H9 (cell line): ENCODE measurements around the gene KCTD2. TPM values are rescaled to one million over a fixed set of nuclear protein-coding genes. Genes with fewer than 3 reads are reported as not detected.

Source experiments
- DNase-seq: peaks from one replicate; pipeline ENCODE4 v3.0.0-alpha.2; 2017
- H2AFZ ChIP-seq: one replicate; pipeline ENCODE4 v1.6.1; 2013; ENCODE audit warnings: mild to moderate bottlenecking, low read length, control low read depth, moderate library complexity
- H2AK5ac ChIP-seq: 2 replicates; pipeline ENCODE4 v1.6.1; 2013; ENCODE audit warnings: low read length, control low read depth, mixed read lengths; ENCODE audit not compliant: insufficient read length
- H2BK120ac ChIP-seq: one replicate; pipeline ENCODE4 v1.6.1; 2013; ENCODE audit warnings: low read depth, mild to moderate bottlenecking, low read length, control low read depth, inconsistent platforms; ENCODE audit not compliant: poor library complexity, severe bottlenecking
- H2BK12ac ChIP-seq: 2 replicates; pipeline ENCODE4 v1.6.1; 2013; ENCODE audit warnings: low read length, control low read depth, mixed read lengths, low read depth; ENCODE audit not compliant: insufficient read length
- H2BK15ac ChIP-seq: 2 replicates; pipeline ENCODE4 v1.6.1; 2013; ENCODE audit warnings: low read depth, low read length, control low read depth
- H2BK20ac ChIP-seq: one replicate; pipeline ENCODE4 v1.6.1; 2013; ENCODE audit warnings: low read depth, mild to moderate bottlenecking, low read length, control low read depth, inconsistent platforms; ENCODE audit not compliant: poor library complexity, severe bottlenecking
- H2BK5ac ChIP-seq: 2 replicates; pipeline ENCODE4 v1.6.1; 2013; ENCODE audit warnings: low read length, control low read depth, mixed read lengths; ENCODE audit not compliant: insufficient read length
- H3K14ac ChIP-seq: 2 replicates; pipeline ENCODE4 v1.6.1; 2013; ENCODE audit warnings: low read length, control low read depth; ENCODE audit not compliant: insufficient read depth
- H3K18ac ChIP-seq: 2 replicates; pipeline ENCODE4 v1.6.1; 2013; ENCODE audit warnings: low read depth, mild to moderate bottlenecking, mixed read lengths, low read length, control low read depth; ENCODE audit not compliant: insufficient read length
- H3K23ac ChIP-seq: 2 replicates; pipeline ENCODE4 v1.6.1; 2013; ENCODE audit warnings: low read length, control low read depth, mixed read lengths, low read depth; ENCODE audit not compliant: insufficient read length
- H3K23me2 ChIP-seq: 2 replicates; pipeline ENCODE4 v1.6.1; 2013; ENCODE audit warnings: low read depth, mild to moderate bottlenecking, mixed read lengths, low read length, control low read depth; ENCODE audit not compliant: insufficient read length, poor library complexity, severe bottlenecking
- H3K27ac ChIP-seq: 2 replicates; pipeline ENCODE4 v1.5.1; 2013; ENCODE audit warnings: low read length, control low read depth, mixed read lengths, low read depth; ENCODE audit not compliant: insufficient read length
- H3K27me3 ChIP-seq: 2 replicates; pipeline ENCODE4 v1.6.1; 2013; ENCODE audit warnings: low read length, control low read depth, inconsistent platforms; ENCODE audit not compliant: insufficient read depth
- H3K4ac ChIP-seq: 2 replicates; pipeline ENCODE4 v1.6.1; 2013; ENCODE audit warnings: low read depth, mild to moderate bottlenecking, control low read depth, inconsistent platforms, low read length, moderate library complexity
- H3K4me1 ChIP-seq: 2 replicates; pipeline ENCODE4 v1.6.1; 2013; ENCODE audit warnings: low read length, control low read depth, inconsistent platforms; ENCODE audit not compliant: insufficient read depth
- H3K4me2 ChIP-seq: 2 replicates; pipeline ENCODE4 v1.6.1; 2013; ENCODE audit warnings: low read length, control low read depth, mixed read lengths; ENCODE audit not compliant: insufficient read length, insufficient read depth
- H3K56ac ChIP-seq: 2 replicates; pipeline ENCODE4 v1.6.1; 2013; ENCODE audit warnings: low read depth, mild to moderate bottlenecking, mixed read lengths, low read length, control low read depth; ENCODE audit not compliant: insufficient read length
- H3K79me1 ChIP-seq: 2 replicates; pipeline ENCODE4 v1.6.1; 2013; ENCODE audit warnings: low read depth, mild to moderate bottlenecking, moderate library complexity, low read length, control low read depth, inconsistent platforms; ENCODE audit not compliant: insufficient read depth, poor library complexity, severe bottlenecking
- H3K79me2 ChIP-seq: 2 replicates; pipeline ENCODE4 v1.6.1; 2013; ENCODE audit warnings: low read length, control low read depth, inconsistent platforms; ENCODE audit not compliant: insufficient read depth
- H3K9ac ChIP-seq: 2 replicates; pipeline ENCODE4 v1.6.1; 2013; ENCODE audit warnings: low read length, control low read depth, mixed read lengths; ENCODE audit not compliant: insufficient read length; ENCODE audit errors: extremely low read depth
- H3K9me3 ChIP-seq: one replicate; pipeline ENCODE4 v1.6.1; 2013; ENCODE audit warnings: low read depth, low read length, inconsistent platforms; ENCODE audit not compliant: control insufficient read depth
- H3T11ph ChIP-seq: one replicate; pipeline ENCODE4 v1.6.1; 2013; ENCODE audit warnings: mild to moderate bottlenecking, low read length, control low read depth, inconsistent platforms
- H4K20me1 ChIP-seq: one replicate; pipeline ENCODE4 v1.6.1; 2013; ENCODE audit not compliant: control insufficient read depth, insufficient read length, insufficient read depth
- H4K5ac ChIP-seq: 2 replicates; pipeline ENCODE4 v1.6.1; 2013; ENCODE audit warnings: low read depth, mild to moderate bottlenecking, mixed read lengths, low read length, control low read depth; ENCODE audit not compliant: insufficient read length
- H4K8ac ChIP-seq: replicated peaks from 2 replicates; pipeline ENCODE4 v1.6.1; 2013; ENCODE audit warnings: low read length, control low read depth, mixed read lengths, low read depth; ENCODE audit not compliant: insufficient read length
- H4K91ac ChIP-seq: 2 replicates; pipeline ENCODE4 v1.6.1; 2013; ENCODE audit warnings: low read depth, mild to moderate bottlenecking, moderate library complexity, mixed read lengths, low read length, control low read depth; ENCODE audit not compliant: insufficient read length
- H3K27ac Mint-ChIP-seq, 3 experiments: 2 replicates in 2 of 3; 3 replicates in 1 of 3; pipeline ENCODE4 v1.8.0; 2020 to 2021; ENCODE audit warnings: mixed read lengths in 3 of 3, mild to moderate bottlenecking in 1 of 3, moderate library complexity in 1 of 3
- H3K27me3 Mint-ChIP-seq: 2 replicates; pipeline ENCODE4 v1.8.0; 2021; ENCODE audit warnings: low read depth, mild to moderate bottlenecking, moderate library complexity, mixed read lengths
- H3K36me3 Mint-ChIP-seq, 3 experiments: 2 replicates in 2 of 3; 3 replicates in 1 of 3; pipeline ENCODE4 v1.8.0; 2020 to 2021; ENCODE audit warnings: low read depth in 3 of 3, mixed read lengths in 3 of 3; ENCODE audit not compliant: insufficient read depth in 1 of 3
- H3K4me1 Mint-ChIP-seq, 2 experiments: 2 replicates each; pipeline ENCODE4 v1.8.0; 2020; ENCODE audit warnings: mixed read lengths in 2 of 2
- H3K4me3 Mint-ChIP-seq, 2 experiments: 2 replicates in 1 of 2; 3 replicates in 1 of 2; pipeline ENCODE4 v1.8.0; 2020 to 2021; ENCODE audit warnings: mild to moderate bottlenecking in 2 of 2, mixed read lengths in 2 of 2, moderate library complexity in 1 of 2
- H3K9me3 Mint-ChIP-seq, 2 experiments: 2 replicates in 1 of 2; 3 replicates in 1 of 2; pipeline ENCODE4 v1.8.0; 2020; ENCODE audit warnings: mild to moderate bottlenecking in 2 of 2, mixed read lengths in 2 of 2, moderate library complexity in 1 of 2
- WGBS: extraction: QIAGEN DNeasy Blood & Tissue Kit; methylation state at CpG from one replicate; pipeline ENCODE4 v1.1.7; 2013; ENCODE audit warnings: missing lambda C conversion rate, low lambda C conversion rate, mixed read lengths; ENCODE audit not compliant: insufficient read length; ENCODE audit errors: extremely low coverage; 5-methylcytosine and 5-hydroxymethylcytosine counted together
- total RNA-seq: library from RNA; stranded (reverse); gene quantifications from 2 replicates; pipeline ENCODE4 v1.2.1, GENCODE V29; 2021
- TF ChIP-seq, protein P1 (sequence below): fragments of 200-600 bp; sonication (generic); conservative IDR thresholded peaks from 3 replicates; pipeline ENCODE4 v1.8.0; 2021; ENCODE audit warnings: antibody characterized with exemption, mild to moderate bottlenecking

Gene KCTD2
- total RNA-seq, 1 experiment from 2014 or later: 40.1 TPM

DNA sequence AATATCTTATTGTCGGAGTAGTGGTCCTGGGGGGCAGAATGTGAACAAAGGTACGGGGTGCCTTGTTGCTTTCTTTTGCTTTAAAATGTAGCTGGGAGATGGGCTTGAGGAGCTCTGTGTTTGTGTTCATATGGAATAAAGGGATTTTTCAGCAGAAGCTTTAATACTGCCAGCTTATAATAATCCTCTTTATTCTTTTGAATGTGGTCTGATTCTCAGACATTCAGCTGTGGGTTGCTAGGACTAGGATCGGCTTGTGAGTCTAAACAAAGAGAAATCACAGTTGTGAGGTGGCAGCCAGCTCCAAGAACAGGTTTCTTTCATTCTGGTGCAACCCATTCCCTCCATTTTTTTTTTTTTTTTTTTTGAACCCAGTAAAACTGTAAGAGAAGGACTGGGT, 27.3 kb upstream of the KCTD2 start:
- no peak overlapping the region for H2BK20ac ChIP-seq

More for the DNA sequence above, 27.3 kb upstream of the KCTD2 start:
- no peaks in the 10 kb centered on the region for H3K9me3 Mint-ChIP-seq
- H3K9me3 ChIP-seq: no peaks in the 10 kb centered on the region
- H4K8ac ChIP-seq: no peak overlapping the region
- no peak overlapping the region for H2BK120ac ChIP-seq
- H3K23me2 ChIP-seq: no peaks in the 10 kb centered on the region
- no peak overlapping the region for H2BK12ac ChIP-seq
- no peaks in the 10 kb centered on the region for H3K4me1 ChIP-seq
- no peak overlapping the region for H3T11ph ChIP-seq
- H4K91ac ChIP-seq: no peak overlapping the region
- H2BK15ac ChIP-seq: no peak overlapping the region
- H2AK5ac ChIP-seq: no peak overlapping the region
- H3K79me1 ChIP-seq: no peaks in the 10 kb centered on the region
- no peak overlapping the region for H2BK5ac ChIP-seq
- no peaks in the 10 kb centered on the region for H3K4me1 Mint-ChIP-seq
- H4K5ac ChIP-seq: no peak overlapping the region
- no peak overlapping the region for H3K56ac ChIP-seq
- peaks cover 27 to 49% (median 47%) of the 10 kb centered on the region in 3 experiments; a peak in 6 of 7 replicates for H3K36me3 Mint-ChIP-seq
- no peak overlapping the region for H3K14ac ChIP-seq
- TF ChIP-seq, protein P1, sequence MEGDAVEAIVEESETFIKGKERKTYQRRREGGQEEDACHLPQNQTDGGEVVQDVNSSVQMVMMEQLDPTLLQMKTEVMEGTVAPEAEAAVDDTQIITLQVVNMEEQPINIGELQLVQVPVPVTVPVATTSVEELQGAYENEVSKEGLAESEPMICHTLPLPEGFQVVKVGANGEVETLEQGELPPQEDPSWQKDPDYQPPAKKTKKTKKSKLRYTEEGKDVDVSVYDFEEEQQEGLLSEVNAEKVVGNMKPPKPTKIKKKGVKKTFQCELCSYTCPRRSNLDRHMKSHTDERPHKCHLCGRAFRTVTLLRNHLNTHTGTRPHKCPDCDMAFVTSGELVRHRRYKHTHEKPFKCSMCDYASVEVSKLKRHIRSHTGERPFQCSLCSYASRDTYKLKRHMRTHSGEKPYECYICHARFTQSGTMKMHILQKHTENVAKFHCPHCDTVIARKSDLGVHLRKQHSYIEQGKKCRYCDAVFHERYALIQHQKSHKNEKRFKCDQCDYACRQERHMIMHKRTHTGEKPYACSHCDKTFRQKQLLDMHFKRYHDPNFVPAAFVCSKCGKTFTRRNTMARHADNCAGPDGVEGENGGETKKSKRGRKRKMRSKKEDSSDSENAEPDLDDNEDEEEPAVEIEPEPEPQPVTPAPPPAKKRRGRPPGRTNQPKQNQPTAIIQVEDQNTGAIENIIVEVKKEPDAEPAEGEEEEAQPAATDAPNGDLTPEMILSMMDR: no peak
- H3K9ac ChIP-seq: no peak overlapping the region
- H3K27ac Mint-ChIP-seq: no peak overlapping the region
- no peak for DNase-seq
- no peak overlapping the region for H3K4me3 Mint-ChIP-seq
- no peaks in the 10 kb centered on the region for H3K27me3 ChIP-seq
- no peak overlapping the region for H3K4ac ChIP-seq
- no peak overlapping the region for H2AFZ ChIP-seq
- no peaks in the 10 kb centered on the region for H4K20me1 ChIP-seq
- H3K79me2 ChIP-seq: no peaks in the 10 kb centered on the region
- no peaks in the 10 kb centered on the region for H3K27me3 Mint-ChIP-seq
- whole genome bisulfite sequencing: no CpG with 5 or more reads among the region's 3 CpGs
- H3K18ac ChIP-seq: no peak overlapping the region
- H3K23ac ChIP-seq: no peak overlapping the region
- no peak overlapping the region for H3K4me2 ChIP-seq
- H3K27ac ChIP-seq: no peak overlapping the region
